Vagina (tissue), 2 donors: ENCODE data around the gene CHRND. TPM values are rescaled to one million over a fixed set of nuclear protein-coding genes. Genes with fewer than 3 reads are reported as not detected.

Experiments
- DNase-seq, 2 donors: peaks; one replicate each; pipeline ENCODE4 v3.0.0-alpha.2; 2017; ENCODE audit errors: extremely low spot score in 2 of 2
- H3K27ac ChIP-seq: fragments of 200-600 bp; sonication (generic); one replicate; pipeline ENCODE4 v1.5.1; 2019
- H3K27me3 ChIP-seq: fragments of 200-600 bp; sonication (generic); one replicate; pipeline ENCODE4 v1.5.1; 2019
- H3K36me3 ChIP-seq, 2 donors: fragments of 200-600 bp; sonication (generic); one replicate each; pipeline ENCODE4 v1.5.1; 2017 to 2019
- H3K4me1 ChIP-seq: fragments of 200-600 bp; sonication (generic); one replicate; pipeline ENCODE4 v1.5.1; 2019
- H3K4me3 ChIP-seq, 2 donors: fragments of 200-600 bp; sonication (generic); 1 replicate in 1 of 2; 2 replicates in 1 of 2; pipeline ENCODE4 v1.5.1; 2016 to 2019
- H3K9me3 ChIP-seq: fragments of 200-600 bp; sonication (generic); one replicate; pipeline ENCODE4 v1.5.1; 2019
- CTCF ChIP-seq, 3 experiments: fragments of 450-650 bp in 2 of 3; fragments of 200-600 bp in 1 of 3; sonication (generic) in 1 of 3; IDR thresholded peaks; one replicate each; pipeline ENCODE4 v1.5.1; 2017 to 2019; ENCODE audit warnings: antibody characterized with exemption in 3 of 3, mild to moderate bottlenecking in 2 of 3, moderate library complexity in 2 of 3
- POLR2A ChIP-seq, 2 donors: fragments of 450-650 bp; IDR thresholded peaks; one replicate each; pipeline ENCODE4 v1.6.1; 2017; ENCODE audit warnings: antibody characterized with exemption in 2 of 2, mild to moderate bottlenecking in 2 of 2, moderate library complexity in 2 of 2
- POLR2AphosphoS5 ChIP-seq, 2 donors: sonication (generic); formaldehyde crosslinking; IDR thresholded peaks; one replicate each; pipeline ENCODE4 v1.9.0; 2017; ENCODE audit warnings: antibody characterized with exemption in 2 of 2, mild to moderate bottlenecking in 2 of 2, low read depth in 1 of 2; ENCODE audit not compliant: insufficient read depth in 1 of 2
- intact Hi-C: fragments of 100-400 bp; cut with DNase I; formaldehyde crosslinking; loops from one replicate; pipeline ENCODE4 v1.15.1; 2023
- total RNA-seq: library from RNA; depleted of rRNA; stranded (reverse); fragments of >200 nt; gene quantifications from one replicate; pipeline ENCODE4 v1.2.3, GENCODE V29; 2016

Gene CHRND
- total RNA-seq, 1 donor from 2014 or later, result not detected

DNA sequence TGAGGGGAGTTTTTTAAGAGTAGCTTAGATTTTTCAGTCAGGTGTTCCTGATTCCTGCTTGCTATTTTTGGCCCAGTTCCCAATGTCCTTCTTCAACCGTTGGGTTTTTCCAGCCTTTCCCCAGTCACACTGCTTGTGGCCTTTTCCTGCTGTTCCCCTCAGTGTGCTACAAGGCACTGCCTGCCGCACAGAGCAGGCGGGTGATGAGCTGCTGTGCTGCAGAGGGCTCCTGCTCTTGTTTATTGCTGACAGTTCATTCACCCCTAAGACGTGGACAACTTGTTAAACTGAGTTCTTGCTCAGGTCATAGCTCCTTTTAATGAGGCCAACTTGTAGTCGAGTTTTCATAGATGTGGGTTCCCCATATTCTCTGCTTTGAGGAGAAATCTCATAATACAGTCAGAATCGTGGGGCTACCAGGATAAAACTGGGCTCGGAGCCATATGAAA, 45.1 kb downstream of the CHRND start:
- H3K4me3 ChIP-seq, result no peak overlapping the region
- DNase-seq, result no peak
- TF ChIP-seq POLR2AphosphoS5 (IDR thresholded peaks at IDR 0.05; ENCODE audit: insufficient read depth in 1 of 2, low read depth in 1 of 2), result no peak
- TF ChIP-seq CTCF (IDR thresholded peaks at IDR 0.05), result no peak
- no peak for TF ChIP-seq POLR2A (IDR thresholded peaks at IDR 0.05)
- peaks cover 0 to 54% of the 10 kb centered on the region in 2 donors for H3K36me3 ChIP-seq
- intact Hi-C loops, result no loop called here
- H3K4me1 ChIP-seq, result no peaks in the 10 kb centered on the region
- H3K27me3 ChIP-seq, result no peaks in the 10 kb centered on the region
- no peak overlapping the region for H3K27ac ChIP-seq
- no peaks in the 10 kb centered on the region for H3K9me3 ChIP-seq

DNA sequence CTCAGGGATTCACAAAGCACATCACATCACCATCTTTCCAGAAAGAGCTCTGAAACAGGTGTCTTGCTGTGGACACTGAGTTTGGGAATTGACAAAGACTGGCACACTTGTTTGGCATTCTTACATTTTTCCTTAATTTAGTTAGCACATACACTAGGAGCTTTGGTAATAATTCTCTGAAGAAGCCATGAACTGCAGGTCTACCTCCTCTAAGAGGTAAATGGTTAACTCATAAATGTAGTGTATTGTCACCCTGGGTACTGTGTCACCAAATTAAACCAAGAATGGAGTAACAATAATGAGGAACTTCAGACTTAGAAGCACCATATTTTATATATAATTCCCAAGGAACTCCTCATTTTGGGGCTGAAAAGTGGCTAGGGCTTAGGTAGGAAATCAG, 47.1 kb downstream of the CHRND start:
- intact Hi-C loops, result no loop called here
- no peak overlapping the region for H3K4me3 ChIP-seq
- H3K36me3 ChIP-seq, result peaks cover 0 to 34% of the 10 kb centered on the region in 2 donors
- H3K9me3 ChIP-seq, result no peaks in the 10 kb centered on the region
- TF ChIP-seq POLR2A (IDR thresholded peaks at IDR 0.05), result no peak
- no peak for TF ChIP-seq CTCF (IDR thresholded peaks at IDR 0.05)
- TF ChIP-seq POLR2AphosphoS5 (IDR thresholded peaks at IDR 0.05; ENCODE audit: insufficient read depth in 1 of 2, low read depth in 1 of 2), result no peak
- DNase-seq, result no peak
- no peak overlapping the region for H3K27ac ChIP-seq
- no peaks in the 10 kb centered on the region for H3K27me3 ChIP-seq
- no peaks in the 10 kb centered on the region for H3K4me1 ChIP-seq

- peaks cover 0 to 27% of the 10 kb centered on the region in 2 donors for H3K36me3 ChIP-seq
- DNase-seq, result no peak
- intact Hi-C loops, result no loop called here
- no peak overlapping the region for H3K27ac ChIP-seq
- no peaks in the 10 kb centered on the region for H3K27me3 ChIP-seq
- H3K4me1 ChIP-seq, result no peaks in the 10 kb centered on the region
- TF ChIP-seq POLR2AphosphoS5 (IDR thresholded peaks at IDR 0.05; ENCODE audit: insufficient read depth in 1 of 2, low read depth in 1 of 2) (no peak), POLR2A (IDR thresholded peaks at IDR 0.05) (no peak), CTCF (IDR thresholded peaks at IDR 0.05) (no peak)
- no peak overlapping the region for H3K4me3 ChIP-seq
- H3K9me3 ChIP-seq, result no peaks in the 10 kb centered on the region
These were observed 47.9 kb downstream of the CHRND start for GRCh38 chr2:232573771-232574435.

DNA sequence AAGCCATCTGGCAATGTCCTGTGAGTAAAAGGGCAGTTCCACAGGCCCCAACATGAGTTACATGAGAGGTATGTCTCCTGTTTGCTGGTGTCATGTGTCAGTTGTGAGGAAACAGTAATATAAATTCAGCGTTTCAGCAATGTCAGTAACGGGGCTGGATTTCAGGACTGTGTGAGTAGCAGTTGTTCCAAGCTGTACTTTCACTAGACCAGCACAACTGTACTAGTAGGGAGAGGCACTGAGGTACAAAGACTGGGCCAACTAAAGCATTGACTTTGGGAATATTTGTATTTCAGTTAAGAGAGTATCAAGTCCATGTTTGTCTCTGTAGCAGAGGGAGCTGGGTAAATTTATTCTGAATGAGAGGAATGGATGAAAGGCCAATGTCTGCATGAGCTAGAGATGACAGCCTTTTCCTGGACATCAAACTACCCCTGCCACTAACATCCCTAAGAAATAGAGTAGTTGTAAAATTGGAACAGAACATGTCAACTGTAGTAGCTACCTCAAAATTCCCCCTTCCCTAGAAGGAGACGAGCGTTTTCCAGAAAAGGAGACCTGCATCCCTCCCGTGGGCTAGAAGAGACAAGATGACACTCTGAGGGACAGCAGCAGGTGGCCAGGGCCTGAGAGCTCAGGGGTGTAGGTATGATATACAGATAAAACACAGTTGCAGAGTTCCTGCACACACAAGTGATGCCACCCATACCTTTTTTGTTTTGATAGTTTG, 48.9 kb downstream of the CHRND start:
- no peak overlapping the region for H3K4me3 ChIP-seq
- no peak overlapping the region for H3K27ac ChIP-seq
- no peaks in the 10 kb centered on the region for H3K27me3 ChIP-seq
- intact Hi-C loops, result no loop called here
- TF ChIP-seq POLR2AphosphoS5 (IDR thresholded peaks at IDR 0.05; ENCODE audit: insufficient read depth in 1 of 2, low read depth in 1 of 2) (no peak), CTCF (IDR thresholded peaks at IDR 0.05) (no peak), POLR2A (IDR thresholded peaks at IDR 0.05) (no peak)
- peaks cover 0 to 17% of the 10 kb centered on the region in 2 donors for H3K36me3 ChIP-seq
- no peak for DNase-seq
- no peaks in the 10 kb centered on the region for H3K9me3 ChIP-seq
- no peaks in the 10 kb centered on the region for H3K4me1 ChIP-seq

- intact Hi-C loops, result no loop called here
- Histone ChIP-seq H3K9me3 (no peaks in the 10 kb centered on the region), H3K36me3 (peaks cover 0 to 14% of the 10 kb centered on the region in 2 donors), H3K4me1 (no peaks in the 10 kb centered on the region), H3K27me3 (no peaks in the 10 kb centered on the region), H3K4me3 (no peak overlapping the region), H3K27ac (no peak overlapping the region)
- no peak for DNase-seq
- TF ChIP-seq POLR2AphosphoS5 (IDR thresholded peaks at IDR 0.05; ENCODE audit: insufficient read depth in 1 of 2, low read depth in 1 of 2) (no peak), CTCF (IDR thresholded peaks at IDR 0.05) (no peak), POLR2A (IDR thresholded peaks at IDR 0.05) (no peak)
These were observed 49.4 kb downstream of the CHRND start for GRCh38 chr2:232575404-232575746.
